Endothelial cell of umbilical vein (primary cell): ENCODE results near the gene CPA1. TPM values are rescaled to one million over a fixed set of nuclear protein-coding genes. Genes with fewer than 3 reads are reported as not detected.

Experiments
- BruUV-seq: library from RNA; stranded (reverse); fragments of 400-500 nt; replicated peaks from 2 replicates; lab custom pipeline; 2021; lab: Mats Ljungman, UMichigan
- CTCF ChIA-PET: fragments of 300-600, 350-600 bp; sonication (Branson Sonifier 250); formaldehyde crosslinking; loops from one replicate; lab custom pipeline; 2021; ENCODE audit warnings: antibody characterized with exemption, inconsistent platforms; lab: Charles Lee
- POLR2A ChIA-PET: fragments of 300-600, 350-600 bp; sonication (Branson Sonifier 250); formaldehyde crosslinking; loops from one replicate; lab custom pipeline; 2021; ENCODE audit warnings: antibody characterized with exemption, inconsistent platforms; lab: Charles Lee
- DNase-seq: peaks from one replicate; pipeline ENCODE4 v3.0.0-alpha.2; 2011; ENCODE audit warnings: low read depth, low spot score
- FAIRE-seq: peaks from 2 replicates; lab custom pipeline; 2011; peaks lifted over from hg19 to GRCh38; lab: Jason Lieb, UNC
- H2AFZ ChIP-seq: 2 replicates; pipeline ENCODE4 v1.6.0; 2012; ENCODE audit warnings: low read depth, low read length, control low read depth, inconsistent platforms
- H3K27ac ChIP-seq: 2 replicates; pipeline ENCODE4 v1.5.1; 2011; ENCODE audit warnings: low read depth, mild to moderate bottlenecking, control low read depth, low read length, moderate library complexity; ENCODE audit not compliant: insufficient read depth
- H3K27me3 ChIP-seq, 2 experiments: 2 replicates each; pipeline versions ENCODE4 v1.6.0 to v1.6.1; 2011; ENCODE audit warnings: low read length in 2 of 2, mixed read lengths in 1 of 2; ENCODE audit not compliant: control insufficient read depth in 2 of 2, insufficient read depth in 2 of 2
- H3K36me3 ChIP-seq, 2 experiments: 2 replicates in 1 of 2; 3 replicates in 1 of 2; pipeline ENCODE4 v1.5.1; 2011; ENCODE audit warnings: low read length in 2 of 2, mild to moderate bottlenecking in 1 of 2, moderate library complexity in 1 of 2; ENCODE audit not compliant: control insufficient read depth in 2 of 2, insufficient read depth in 2 of 2; ENCODE audit errors: extremely low read depth in 1 of 2
- H3K4me1 ChIP-seq: 3 replicates; pipeline ENCODE4 v1.5.1; 2011; ENCODE audit warnings: mild to moderate bottlenecking, low read length; ENCODE audit not compliant: control insufficient read depth, insufficient read depth; ENCODE audit errors: extremely low read depth
- H3K4me2 ChIP-seq: 2 replicates; pipeline ENCODE4 v1.6.1; 2011; ENCODE audit warnings: low read length, control low read depth, mixed read lengths; ENCODE audit not compliant: insufficient read depth
- H3K4me3 ChIP-seq, 3 experiments: fragments of 200-600 bp in 1 of 3; sonication (generic), shearing (Covaris generic) in 1 of 3; replicated peaks in 1 of 3; 2 replicates each; pipeline ENCODE4 v1.5.1; 2011 to 2016; ENCODE audit warnings: control low read depth in 3 of 3, low read length in 3 of 3, mild to moderate bottlenecking in 2 of 3, inconsistent platforms in 1 of 3, low read depth in 1 of 3, moderate library complexity in 1 of 3; ENCODE audit not compliant: insufficient read depth in 1 of 3
- H3K79me2 ChIP-seq: 2 replicates; pipeline ENCODE4 v1.6.0; 2012; ENCODE audit warnings: low read length, inconsistent platforms; ENCODE audit not compliant: control insufficient read depth, insufficient read depth
- H3K9ac ChIP-seq: replicated peaks from 2 replicates; pipeline ENCODE3; 2011; ENCODE audit warnings: low read length, control low read depth; ENCODE audit not compliant: insufficient read depth; ENCODE audit errors: extremely low read depth
- H3K9me1 ChIP-seq: replicated peaks from 3 replicates; pipeline ENCODE4 v1.6.0; 2011; ENCODE audit warnings: mild to moderate bottlenecking, low read length; ENCODE audit not compliant: control insufficient read depth, insufficient read depth; ENCODE audit errors: extremely low read depth
- H3K9me3 ChIP-seq: replicated peaks from 2 replicates; pipeline ENCODE4 v1.5.1; 2012; ENCODE audit warnings: low read length, inconsistent platforms; ENCODE audit not compliant: control insufficient read depth, insufficient read depth
- H4K20me1 ChIP-seq: replicated peaks from 2 replicates; pipeline ENCODE3; 2011; ENCODE audit warnings: mild to moderate bottlenecking, low read length; ENCODE audit not compliant: control insufficient read depth, insufficient read depth; ENCODE audit errors: extremely low read depth
- CTCF ChIP-seq, 2 donors: IDR thresholded peaks; 1 replicate in 1 of 2; 2 replicates in 1 of 2; pipeline ENCODE4 v1.5.1; 2011; ENCODE audit warnings: low read length in 2 of 2, mild to moderate bottlenecking in 2 of 2, moderate library complexity in 2 of 2, control low read depth in 1 of 2, inconsistent platforms in 1 of 2, low read depth in 1 of 2; ENCODE audit not compliant: insufficient read depth in 1 of 2; ENCODE audit errors: extremely low read depth in 1 of 2
- EZH2 ChIP-seq: IDR thresholded peaks from 2 replicates; pipeline ENCODE4 v1.6.1; 2012; ENCODE audit warnings: borderline replicate concordance, low read depth, mild to moderate bottlenecking, moderate library complexity, low read length, inconsistent platforms; ENCODE audit not compliant: severe bottlenecking
- FOS ChIP-seq: IDR thresholded peaks from 2 replicates; pipeline ENCODE4 v1.6.1; 2011; ENCODE audit warnings: mild to moderate bottlenecking, low read length, moderate library complexity, borderline replicate concordance; ENCODE audit not compliant: insufficient read depth
- GATA2 ChIP-seq: IDR thresholded peaks from 2 replicates; pipeline ENCODE4 v1.7.0; 2011; ENCODE audit warnings: low read depth, mild to moderate bottlenecking, moderate library complexity, mixed read lengths, low read length; ENCODE audit not compliant: insufficient read length, insufficient read depth
- JUN ChIP-seq: IDR thresholded peaks from 2 replicates; pipeline ENCODE4 v1.6.1; 2011; ENCODE audit warnings: borderline replicate concordance, low read depth; ENCODE audit not compliant: insufficient read length, insufficient read depth
- MAX ChIP-seq: IDR thresholded peaks from 2 replicates; pipeline ENCODE4 v1.6.1; 2011; ENCODE audit not compliant: insufficient read depth, insufficient read length
- MYC ChIP-seq: IDR thresholded peaks from one replicate; pipeline ENCODE4 v1.6.1; 2011; ENCODE audit warnings: mild to moderate bottlenecking, low read depth, low read length
- POLR2A ChIP-seq: IDR thresholded peaks from 2 replicates; pipeline ENCODE4 v1.6.1; 2012; ENCODE audit warnings: low read depth, mild to moderate bottlenecking, control low read depth, low read length
- POLR2AphosphoS5 ChIP-seq: IDR thresholded peaks from 2 replicates; pipeline ENCODE4 v1.6.1; 2012; ENCODE audit warnings: low read depth, mild to moderate bottlenecking, control low read depth, low read length, moderate library complexity; ENCODE audit not compliant: insufficient read depth
- dilution Hi-C: fragments of 300-500 bp; cut with MboI; formaldehyde crosslinking; loops from one replicate; pipeline ENCODE4 v1.15.0; 2019; ENCODE audit warnings: low sequenced_read_pairs; ENCODE audit not compliant: extremely low pct_ligation_motif_present
- intact Hi-C: fragments of 100-400 bp; cut with micrococcal nuclease; formaldehyde crosslinking; loops from one replicate; pipeline ENCODE4 v1.10.0; 2022
- polyA plus RNA-seq, 4 experiments: library from polyadenylated mRNA; depleted of rRNA in 3 of 4; stranded (reverse) in 3 of 4; unstranded in 1 of 4; fragments of >200 nt; gene quantifications; 2 replicates each; pipeline versions ENCODE4 v1.2.1 to v1.2.3, GENCODE V29; 2011 to 2012; ENCODE audit warnings: missing spikeins in 1 of 4
- total RNA-seq: library from RNA; stranded (reverse); gene quantifications from 2 replicates; pipeline ENCODE4 v1.2.3, GENCODE V29; 2021

Gene CPA1
- total and polyA plus RNA-seq, 2 donors (not counting 3 experiments of a cell fraction or from before 2014, with no cell fraction given): not detected

- no peaks in the 10 kb centered on the region for H3K9me1 ChIP-seq
- H3K9ac ChIP-seq: no peak overlapping the region
- intact Hi-C loops: no loop called here
- no peaks in the 10 kb centered on the region for H3K36me3 ChIP-seq
- FAIRE-seq: no peak
- TF ChIP-seq JUN (no peak), EZH2 (no peak), MYC (no peak), FOS (no peak), POLR2A (no peak), GATA2 (no peak), CTCF (IDR thresholded peaks at IDR 0.05; ENCODE audit: extremely low read depth in 1 of 2, insufficient read depth in 1 of 2, low read depth in 1 of 2, low read length in 2 of 2) (no peak), POLR2AphosphoS5 (no peak), MAX (no peak)
- H3K9me3 ChIP-seq: no peaks in the 10 kb centered on the region
- BruUV-seq: no TSS peak
- H2AFZ ChIP-seq: no peak overlapping the region
- H3K4me3 ChIP-seq: no peak overlapping the region
- dilution Hi-C loops: no loop called here
- H3K27ac ChIP-seq: no peak overlapping the region
- no peaks in the 10 kb centered on the region for H4K20me1 ChIP-seq
- H3K79me2 ChIP-seq: no peaks in the 10 kb centered on the region
- no peaks in the 10 kb centered on the region for H3K27me3 ChIP-seq
- DNase-seq: no peak
- CTCF ChIA-PET: interaction anchor here (0.8 to 1.1 kb wide), 2 partner anchors 16 to 24 kb away, joined by 3 read pairs; no protein-coding TSS in a partner anchor
- peaks cover 4% of the 10 kb centered on the region for H3K4me1 ChIP-seq
- POLR2A ChIA-PET: no interaction called here
- no peak overlapping the region for H3K4me2 ChIP-seq
These were observed 23.2 kb upstream of the CPA1 start for GRCh38 chr7:130356876-130357611.
